Measurements from ENCODE around the gene CRCP. TPM values are rescaled to one million over a fixed set of nuclear protein-coding genes. Genes with fewer than 3 reads are reported as not detected.

Gene CRCP
- total and polyA plus RNA-seq, 2 experiments from 2014 or later, result 36.1 to 43.4 TPM

DNA sequence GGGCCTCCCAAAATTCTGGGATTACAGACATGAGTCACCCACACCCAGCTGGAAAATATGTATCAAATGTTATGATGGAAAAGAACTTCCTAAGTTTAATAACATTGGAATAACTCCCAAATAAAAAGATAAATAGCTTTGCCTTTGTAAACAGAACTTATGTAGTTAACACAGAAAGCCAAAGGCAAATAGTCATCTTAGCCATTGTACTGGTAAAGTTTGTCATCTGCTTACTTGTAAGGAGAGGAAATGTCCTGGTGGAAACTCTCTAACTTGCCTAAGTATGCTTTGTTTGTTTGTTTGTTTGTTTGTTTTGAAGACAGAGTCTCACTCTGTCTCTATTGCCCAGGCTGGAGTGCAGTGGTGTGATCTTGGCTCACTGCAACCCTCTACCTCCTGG is 66.7 kb downstream of the CRCP start (continued):
- TF ChIP-seq CREB1 (CRISPR knock-in tag; IDR thresholded peaks at IDR 0.05; ENCODE audit: low read depth), result no peak
- TF ChIP-seq POLR2AphosphoS5 (IDR thresholded peaks at IDR 0.05; ENCODE audit: low read depth), result no peak
- no peak for TF ChIP-seq NANOG (IDR thresholded peaks at IDR 0.05; ENCODE audit: borderline replicate concordance)

DNA sequence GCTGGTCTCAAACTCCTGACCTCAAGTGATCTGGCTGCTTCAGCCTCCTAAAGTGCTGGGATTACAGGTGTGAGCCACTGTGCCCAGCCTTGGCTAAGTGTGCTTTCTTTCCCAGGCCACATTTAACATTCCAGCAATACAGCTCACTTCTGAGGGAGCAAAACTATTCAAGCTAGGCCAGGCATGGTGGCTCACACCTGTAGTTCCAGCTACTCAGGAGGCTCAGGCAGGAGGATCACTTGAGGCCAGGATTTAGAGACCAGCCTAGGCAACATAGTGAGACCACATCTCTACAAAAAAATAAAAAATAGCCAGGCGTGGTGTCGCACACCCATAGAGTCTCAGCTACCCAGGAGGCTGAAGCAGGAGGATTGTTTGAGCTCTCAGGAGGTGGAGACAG is 67.2 kb downstream of the CRCP start:
- no peak for TF ChIP-seq EZH2 (IDR thresholded peaks at IDR 0.05; ENCODE audit: low read depth, unreplicated experiment)
- no peak for TF ChIP-seq STAT1 (IDR thresholded peaks at IDR 0.05; ENCODE audit: unreplicated experiment)
- TF ChIP-seq EZH2phosphoT487 (IDR thresholded peaks at IDR 0.05; ENCODE audit: unreplicated experiment), result no peak
- no peak for TF ChIP-seq CREB1 (CRISPR knock-in tag; IDR thresholded peaks at IDR 0.05; ENCODE audit: low read depth)
- no peak for TF ChIP-seq POLR2AphosphoS5 (IDR thresholded peaks at IDR 0.05; ENCODE audit: low read depth)
- TF ChIP-seq, protein P1, sequence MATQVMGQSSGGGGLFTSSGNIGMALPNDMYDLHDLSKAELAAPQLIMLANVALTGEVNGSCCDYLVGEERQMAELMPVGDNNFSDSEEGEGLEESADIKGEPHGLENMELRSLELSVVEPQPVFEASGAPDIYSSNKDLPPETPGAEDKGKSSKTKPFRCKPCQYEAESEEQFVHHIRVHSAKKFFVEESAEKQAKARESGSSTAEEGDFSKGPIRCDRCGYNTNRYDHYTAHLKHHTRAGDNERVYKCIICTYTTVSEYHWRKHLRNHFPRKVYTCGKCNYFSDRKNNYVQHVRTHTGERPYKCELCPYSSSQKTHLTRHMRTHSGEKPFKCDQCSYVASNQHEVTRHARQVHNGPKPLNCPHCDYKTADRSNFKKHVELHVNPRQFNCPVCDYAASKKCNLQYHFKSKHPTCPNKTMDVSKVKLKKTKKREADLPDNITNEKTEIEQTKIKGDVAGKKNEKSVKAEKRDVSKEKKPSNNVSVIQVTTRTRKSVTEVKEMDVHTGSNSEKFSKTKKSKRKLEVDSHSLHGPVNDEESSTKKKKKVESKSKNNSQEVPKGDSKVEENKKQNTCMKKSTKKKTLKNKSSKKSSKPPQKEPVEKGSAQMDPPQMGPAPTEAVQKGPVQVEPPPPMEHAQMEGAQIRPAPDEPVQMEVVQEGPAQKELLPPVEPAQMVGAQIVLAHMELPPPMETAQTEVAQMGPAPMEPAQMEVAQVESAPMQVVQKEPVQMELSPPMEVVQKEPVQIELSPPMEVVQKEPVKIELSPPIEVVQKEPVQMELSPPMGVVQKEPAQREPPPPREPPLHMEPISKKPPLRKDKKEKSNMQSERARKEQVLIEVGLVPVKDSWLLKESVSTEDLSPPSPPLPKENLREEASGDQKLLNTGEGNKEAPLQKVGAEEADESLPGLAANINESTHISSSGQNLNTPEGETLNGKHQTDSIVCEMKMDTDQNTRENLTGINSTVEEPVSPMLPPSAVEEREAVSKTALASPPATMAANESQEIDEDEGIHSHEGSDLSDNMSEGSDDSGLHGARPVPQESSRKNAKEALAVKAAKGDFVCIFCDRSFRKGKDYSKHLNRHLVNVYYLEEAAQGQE (IDR thresholded peaks at IDR 0.05; ENCODE audit: unreplicated experiment), result no peak
- no peak overlapping the region for H3K27ac ChIP-seq (ENCODE audit: low read depth)
- no peaks in the 10 kb centered on the region for H4K20me1 ChIP-seq (replicated peaks; ENCODE audit: insufficient read depth)
- no peaks in the 10 kb centered on the region for H3K36me3 ChIP-seq (ENCODE audit: insufficient read depth)
- H3K4me2 ChIP-seq, result no peak overlapping the region
- no peaks in the 10 kb centered on the region for H3K4me1 ChIP-seq (ENCODE audit: insufficient read depth)
- Mint-ChIP-seq H3K4me1 (no peaks in the 10 kb centered on the region), H3K27me3 (ENCODE audit: insufficient read depth, low read depth, poor library complexity) (peaks cover 8% of the 10 kb centered on the region), H3K4me3 (no peak overlapping the region), H3K36me3 (ENCODE audit: low read depth) (peaks cover 3% of the 10 kb centered on the region; the same call in 2 of the 3 replicates), H3K27ac (no peak overlapping the region), H3K9me3 (peaks cover 15% of the 10 kb centered on the region)
- H3F3A ChIP-seq (replicated peaks; ENCODE audit: low read depth), result no peaks in the 10 kb centered on the region
- no peak overlapping the region for H2AFZ ChIP-seq
- no peaks in the 10 kb centered on the region for H3K9me2 ChIP-seq (ENCODE audit: insufficient read depth)
- no peaks in the 10 kb centered on the region for H3K27me3 ChIP-seq (ENCODE audit: insufficient read depth)
- DNase-seq (ENCODE audit: low spot score) (no peak), ATAC-seq (no peak)
- H3K4me3 ChIP-seq, result no peak overlapping the region
- H3K79me2 ChIP-seq (replicated peaks; ENCODE audit: insufficient read depth), result no peaks in the 10 kb centered on the region

DNA sequence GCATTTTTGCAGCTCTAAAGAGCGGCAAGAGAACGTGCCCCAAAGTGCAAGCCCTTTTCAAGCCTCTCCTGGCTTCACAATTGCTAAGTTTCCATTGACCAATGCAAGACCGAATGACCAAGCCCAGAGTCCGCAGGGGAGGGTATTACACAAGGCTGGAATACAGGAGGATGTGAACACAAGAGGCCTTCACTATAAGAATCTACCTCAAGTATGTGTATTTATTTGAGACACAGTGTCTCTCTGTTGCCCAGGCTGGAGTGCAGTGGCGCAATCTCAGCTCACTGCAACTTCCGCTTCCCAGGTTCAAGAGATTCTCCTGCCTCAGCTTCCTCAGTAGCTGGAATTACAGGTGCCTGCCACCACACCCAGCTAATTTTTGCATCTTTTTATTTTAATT is 68.3 kb downstream of the CRCP start:
- DNase-seq (ENCODE audit: low spot score) (no peak), ATAC-seq (no peak)
- Mint-ChIP-seq H3K9me3 (peaks cover 15% of the 10 kb centered on the region), H3K27ac (no peak overlapping the region), H3K4me1 (no peaks in the 10 kb centered on the region), H3K36me3 (ENCODE audit: low read depth) (peaks cover 3% of the 10 kb centered on the region; the same call in 2 of the 3 replicates), H3K27me3 (ENCODE audit: insufficient read depth, low read depth, poor library complexity) (peaks cover 8% of the 10 kb centered on the region), H3K4me3 (no peak overlapping the region)
- no peaks in the 10 kb centered on the region for H3K79me2 ChIP-seq (replicated peaks; ENCODE audit: insufficient read depth)
- no peak overlapping the region for H3K4me3 ChIP-seq
- no peaks in the 10 kb centered on the region for H3K4me1 ChIP-seq (ENCODE audit: insufficient read depth)
- H3K36me3 ChIP-seq (ENCODE audit: insufficient read depth), result no peaks in the 10 kb centered on the region
- no peaks in the 10 kb centered on the region for H3F3A ChIP-seq (replicated peaks; ENCODE audit: low read depth)
- H3K27me3 ChIP-seq (ENCODE audit: insufficient read depth), result no peaks in the 10 kb centered on the region
- H2AFZ ChIP-seq, result no peak overlapping the region
- no peaks in the 10 kb centered on the region for H3K9me2 ChIP-seq (ENCODE audit: insufficient read depth)
- H4K20me1 ChIP-seq (replicated peaks; ENCODE audit: insufficient read depth), result no peaks in the 10 kb centered on the region
- no peak overlapping the region for H3K4me2 ChIP-seq
- H3K27ac ChIP-seq (ENCODE audit: low read depth), result no peak overlapping the region
- TF ChIP-seq, protein P2, sequence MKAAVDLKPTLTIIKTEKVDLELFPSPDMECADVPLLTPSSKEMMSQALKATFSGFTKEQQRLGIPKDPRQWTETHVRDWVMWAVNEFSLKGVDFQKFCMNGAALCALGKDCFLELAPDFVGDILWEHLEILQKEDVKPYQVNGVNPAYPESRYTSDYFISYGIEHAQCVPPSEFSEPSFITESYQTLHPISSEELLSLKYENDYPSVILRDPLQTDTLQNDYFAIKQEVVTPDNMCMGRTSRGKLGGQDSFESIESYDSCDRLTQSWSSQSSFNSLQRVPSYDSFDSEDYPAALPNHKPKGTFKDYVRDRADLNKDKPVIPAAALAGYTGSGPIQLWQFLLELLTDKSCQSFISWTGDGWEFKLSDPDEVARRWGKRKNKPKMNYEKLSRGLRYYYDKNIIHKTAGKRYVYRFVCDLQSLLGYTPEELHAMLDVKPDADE (IDR thresholded peaks at IDR 0.05), result no peak
- TF ChIP-seq ZNF331 (CRISPR knock-in tag; IDR thresholded peaks at IDR 0.05; ENCODE audit: low read depth), result no peak
- TF ChIP-seq, protein P3, sequence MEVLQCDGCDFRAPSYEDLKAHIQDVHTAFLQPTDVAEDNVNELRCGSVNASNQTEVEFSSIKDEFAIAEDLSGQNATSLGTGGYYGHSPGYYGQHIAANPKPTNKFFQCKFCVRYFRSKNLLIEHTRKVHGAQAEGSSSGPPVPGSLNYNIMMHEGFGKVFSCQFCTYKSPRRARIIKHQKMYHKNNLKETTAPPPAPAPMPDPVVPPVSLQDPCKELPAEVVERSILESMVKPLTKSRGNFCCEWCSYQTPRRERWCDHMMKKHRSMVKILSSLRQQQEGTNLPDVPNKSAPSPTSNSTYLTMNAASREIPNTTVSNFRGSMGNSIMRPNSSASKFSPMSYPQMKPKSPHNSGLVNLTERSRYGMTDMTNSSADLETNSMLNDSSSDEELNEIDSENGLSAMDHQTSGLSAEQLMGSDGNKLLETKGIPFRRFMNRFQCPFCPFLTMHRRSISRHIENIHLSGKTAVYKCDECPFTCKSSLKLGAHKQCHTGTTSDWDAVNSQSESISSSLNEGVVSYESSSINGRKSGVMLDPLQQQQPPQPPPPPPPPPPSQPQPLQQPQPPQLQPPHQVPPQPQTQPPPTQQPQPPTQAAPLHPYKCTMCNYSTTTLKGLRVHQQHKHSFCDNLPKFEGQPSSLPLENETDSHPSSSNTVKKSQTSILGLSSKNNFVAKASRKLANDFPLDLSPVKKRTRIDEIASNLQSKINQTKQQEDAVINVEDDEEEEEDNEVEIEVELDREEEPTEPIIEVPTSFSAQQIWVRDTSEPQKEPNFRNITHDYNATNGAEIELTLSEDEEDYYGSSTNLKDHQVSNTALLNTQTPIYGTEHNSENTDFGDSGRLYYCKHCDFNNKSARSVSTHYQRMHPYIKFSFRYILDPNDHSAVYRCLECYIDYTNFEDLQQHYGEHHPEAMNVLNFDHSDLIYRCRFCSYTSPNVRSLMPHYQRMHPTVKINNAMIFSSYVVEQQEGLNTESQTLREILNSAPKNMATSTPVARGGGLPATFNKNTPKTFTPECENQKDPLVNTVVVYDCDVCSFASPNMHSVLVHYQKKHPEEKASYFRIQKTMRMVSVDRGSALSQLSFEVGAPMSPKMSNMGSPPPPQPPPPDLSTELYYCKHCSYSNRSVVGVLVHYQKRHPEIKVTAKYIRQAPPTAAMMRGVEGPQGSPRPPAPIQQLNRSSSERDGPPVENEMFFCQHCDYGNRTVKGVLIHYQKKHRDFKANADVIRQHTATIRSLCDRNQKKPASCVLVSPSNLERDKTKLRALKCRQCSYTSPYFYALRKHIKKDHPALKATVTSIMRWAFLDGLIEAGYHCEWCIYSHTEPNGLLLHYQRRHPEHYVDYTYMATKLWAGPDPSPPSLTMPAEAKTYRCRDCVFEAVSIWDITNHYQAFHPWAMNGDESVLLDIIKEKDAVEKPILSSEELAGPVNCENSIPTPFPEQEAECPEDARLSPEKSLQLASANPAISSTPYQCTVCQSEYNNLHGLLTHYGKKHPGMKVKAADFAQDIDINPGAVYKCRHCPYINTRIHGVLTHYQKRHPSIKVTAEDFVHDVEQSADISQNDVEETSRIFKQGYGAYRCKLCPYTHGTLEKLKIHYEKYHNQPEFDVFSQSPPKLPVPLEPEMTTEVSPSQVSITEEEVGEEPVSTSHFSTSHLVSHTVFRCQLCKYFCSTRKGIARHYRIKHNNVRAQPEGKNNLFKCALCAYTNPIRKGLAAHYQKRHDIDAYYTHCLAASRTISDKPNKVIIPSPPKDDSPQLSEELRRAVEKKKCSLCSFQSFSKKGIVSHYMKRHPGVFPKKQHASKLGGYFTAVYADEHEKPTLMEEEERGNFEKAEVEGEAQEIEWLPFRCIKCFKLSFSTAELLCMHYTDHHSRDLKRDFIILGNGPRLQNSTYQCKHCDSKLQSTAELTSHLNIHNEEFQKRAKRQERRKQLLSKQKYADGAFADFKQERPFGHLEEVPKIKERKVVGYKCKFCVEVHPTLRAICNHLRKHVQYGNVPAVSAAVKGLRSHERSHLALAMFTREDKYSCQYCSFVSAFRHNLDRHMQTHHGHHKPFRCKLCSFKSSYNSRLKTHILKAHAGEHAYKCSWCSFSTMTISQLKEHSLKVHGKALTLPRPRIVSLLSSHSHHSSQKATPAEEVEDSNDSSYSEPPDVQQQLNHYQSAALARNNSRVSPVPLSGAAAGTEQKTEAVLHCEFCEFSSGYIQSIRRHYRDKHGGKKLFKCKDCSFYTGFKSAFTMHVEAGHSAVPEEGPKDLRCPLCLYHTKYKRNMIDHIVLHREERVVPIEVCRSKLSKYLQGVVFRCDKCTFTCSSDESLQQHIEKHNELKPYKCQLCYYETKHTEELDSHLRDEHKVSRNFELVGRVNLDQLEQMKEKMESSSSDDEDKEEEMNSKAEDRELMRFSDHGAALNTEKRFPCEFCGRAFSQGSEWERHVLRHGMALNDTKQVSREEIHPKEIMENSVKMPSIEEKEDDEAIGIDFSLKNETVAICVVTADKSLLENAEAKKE (CRISPR knock-in tag; IDR thresholded peaks at IDR 0.05), result no peak
- TF ChIP-seq ZNF114 (CRISPR knock-in tag; IDR thresholded peaks at IDR 0.05), result no peak
